Fibroblast of villous mesenchyme (primary cell): ENCODE data around the gene CIBAR2. TPM values are rescaled to one million over a fixed set of nuclear protein-coding genes. Genes with fewer than 3 reads are reported as not detected.

Source experiments
- DNase-seq: peaks from one replicate; pipeline ENCODE4 v3.0.0-alpha.2; 2010; ENCODE audit warnings: low read depth
- H3K4me3 ChIP-seq: 2 replicates; pipeline ENCODE4 v1.5.1; 2011; ENCODE audit warnings: low read depth, mild to moderate bottlenecking, low read length
- CTCF ChIP-seq: IDR thresholded peaks from 2 replicates; pipeline ENCODE4 v1.5.1; 2012; ENCODE audit warnings: low read depth, mild to moderate bottlenecking, low read length; ENCODE audit not compliant: insufficient read depth
- total RNA-seq: library from RNA; depleted of rRNA; stranded (reverse); fragments of >200 nt; gene quantifications from 2 replicates; pipeline ENCODE4 v1.2.3, GENCODE V29; 2012

Gene CIBAR2
- total RNA-seq, 1 donor = not detected

DNA sequence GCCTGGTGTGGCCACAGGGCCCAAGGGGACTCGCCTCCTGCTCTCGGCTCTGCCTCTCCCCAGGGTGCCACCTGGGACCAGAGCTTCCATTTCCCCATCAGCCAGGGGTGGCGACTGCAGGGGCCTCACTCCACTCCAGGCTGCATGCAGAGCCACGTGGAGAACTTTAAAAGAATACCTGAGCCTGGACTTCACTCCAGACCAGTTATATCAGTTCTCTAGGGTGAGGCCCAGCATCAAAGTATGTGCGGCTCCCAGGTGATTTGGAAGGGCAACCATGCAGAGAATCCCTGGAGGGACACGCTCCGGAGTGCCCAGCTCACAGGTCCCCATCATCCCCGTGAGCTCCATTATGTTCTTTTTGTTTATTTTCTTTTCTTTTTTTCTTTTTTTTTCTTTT, 44.8 kb downstream of the CIBAR2 start:
- DNase-seq = no peak
- no peak overlapping the region for H3K4me3 ChIP-seq
- no peak for TF ChIP-seq CTCF

DNA sequence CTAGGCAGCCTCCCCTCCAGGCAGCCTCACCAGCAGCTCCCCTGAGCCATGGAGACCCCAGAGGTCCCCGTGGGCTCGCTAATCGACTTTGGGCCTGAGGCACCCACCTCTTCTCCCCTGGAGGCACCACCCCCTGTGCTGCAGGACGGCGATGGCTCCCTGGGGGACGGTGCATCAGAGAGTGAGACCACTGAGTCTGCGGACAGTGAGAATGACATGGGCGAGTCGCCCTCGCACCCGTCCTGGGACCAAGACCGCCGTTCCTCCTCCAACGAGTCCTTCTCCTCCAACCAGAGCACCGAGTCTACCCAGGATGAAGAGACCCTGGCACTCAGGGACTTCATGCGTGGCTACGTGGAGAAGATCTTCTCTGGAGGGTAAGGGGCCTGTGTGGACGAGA, 45.2 kb downstream of the CIBAR2 start:
- no peak for TF ChIP-seq CTCF
- DNase-seq = no peak
- H3K4me3 ChIP-seq = no peak overlapping the region

GRCh38 chr16:85066346-85066885, 45.9 kb downstream of the CIBAR2 start:
- no peak overlapping the region for H3K4me3 ChIP-seq
- no peak for TF ChIP-seq CTCF
- no peak for DNase-seq

DNA sequence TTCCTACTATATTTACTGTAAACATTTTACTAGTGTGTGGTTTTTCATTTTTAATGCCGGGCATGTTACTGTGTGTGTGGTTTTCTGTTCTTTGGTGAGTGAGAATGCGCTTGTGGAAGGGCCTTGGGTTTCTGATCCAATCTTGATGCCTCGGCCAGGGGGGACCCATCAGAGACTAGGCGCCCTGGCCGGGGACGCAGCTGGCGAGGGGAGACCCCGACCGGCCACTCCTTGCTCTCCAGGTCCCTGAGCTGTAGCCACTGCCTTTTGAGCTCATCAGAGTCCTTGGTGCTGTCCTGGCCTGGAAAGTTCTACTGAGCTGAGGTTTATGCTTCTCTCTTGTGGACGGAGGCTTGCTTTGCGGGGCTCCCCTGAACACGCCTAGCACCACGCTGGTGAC, 47.2 kb downstream of the CIBAR2 start:
- no peak for DNase-seq
- no peak for TF ChIP-seq CTCF
- H3K4me3 ChIP-seq = no peak overlapping the region

GRCh38 chr16:85064186-85064585, 48.1 kb downstream of the CIBAR2 start:
- H3K4me3 ChIP-seq = no peak overlapping the region
- no peak for TF ChIP-seq CTCF
- no peak for DNase-seq

DNA sequence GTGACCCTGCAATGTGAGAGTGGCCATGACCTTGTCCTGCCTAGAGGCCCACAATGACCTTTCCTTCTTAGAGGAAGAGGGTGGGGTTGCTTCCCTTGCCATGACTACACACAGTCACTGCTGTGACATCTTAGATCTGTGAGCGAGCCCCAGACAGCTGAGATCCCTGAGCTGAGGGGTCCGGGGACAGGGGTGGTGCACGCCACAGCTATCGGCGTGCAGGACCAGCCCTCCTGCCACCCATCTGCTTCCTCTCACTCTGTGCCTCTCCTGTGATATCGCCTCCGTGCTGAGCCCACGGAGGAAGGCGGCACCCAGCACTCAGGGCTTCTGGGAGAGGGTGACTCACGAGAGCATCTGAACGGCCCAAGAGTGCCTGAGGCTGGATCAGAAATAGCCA, 49.4 kb downstream of the CIBAR2 start:
- no peak for DNase-seq
- no peak overlapping the region for H3K4me3 ChIP-seq
- no peak for TF ChIP-seq CTCF

GRCh38 chr16:85062323-85062722, 49.9 kb downstream of the CIBAR2 start:
- DNase-seq = no peak
- H3K4me3 ChIP-seq = no peak overlapping the region
- no peak for TF ChIP-seq CTCF
